C4-2B (cell line): ENCODE measurements around the gene TMEM258.

Experiments used
- ZFX ChIP-seq: fragments of 450-650 bp; IDR thresholded peaks from 2 replicates; pipeline ENCODE4 v1.6.1; 2017
- TF ChIP-seq, protein P1 (sequence below): fragments of 450-650 bp; conservative IDR thresholded peaks from 2 replicates; pipeline ENCODE4 v1.5.1; 2017; ENCODE audit warnings: mild to moderate bottlenecking

- TF ChIP-seq, protein P1, sequence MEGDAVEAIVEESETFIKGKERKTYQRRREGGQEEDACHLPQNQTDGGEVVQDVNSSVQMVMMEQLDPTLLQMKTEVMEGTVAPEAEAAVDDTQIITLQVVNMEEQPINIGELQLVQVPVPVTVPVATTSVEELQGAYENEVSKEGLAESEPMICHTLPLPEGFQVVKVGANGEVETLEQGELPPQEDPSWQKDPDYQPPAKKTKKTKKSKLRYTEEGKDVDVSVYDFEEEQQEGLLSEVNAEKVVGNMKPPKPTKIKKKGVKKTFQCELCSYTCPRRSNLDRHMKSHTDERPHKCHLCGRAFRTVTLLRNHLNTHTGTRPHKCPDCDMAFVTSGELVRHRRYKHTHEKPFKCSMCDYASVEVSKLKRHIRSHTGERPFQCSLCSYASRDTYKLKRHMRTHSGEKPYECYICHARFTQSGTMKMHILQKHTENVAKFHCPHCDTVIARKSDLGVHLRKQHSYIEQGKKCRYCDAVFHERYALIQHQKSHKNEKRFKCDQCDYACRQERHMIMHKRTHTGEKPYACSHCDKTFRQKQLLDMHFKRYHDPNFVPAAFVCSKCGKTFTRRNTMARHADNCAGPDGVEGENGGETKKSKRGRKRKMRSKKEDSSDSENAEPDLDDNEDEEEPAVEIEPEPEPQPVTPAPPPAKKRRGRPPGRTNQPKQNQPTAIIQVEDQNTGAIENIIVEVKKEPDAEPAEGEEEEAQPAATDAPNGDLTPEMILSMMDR, result no peak
- no peak for TF ChIP-seq ZFX
Measured at GRCh38 chr11:61805146-61805545, 12.7 kb upstream of the TMEM258 start.
